ENCODE data around the gene CCNF.
A peak's percentile ranks its signal among the peaks of the same experiment; 100 is the strongest.

CCNF gene

GRCh38 chr16:2458887-2459646 lies 29.8 kb downstream of the CCNF start:
- DNase-seq: no peak

GRCh38 chr16:2459647-2460390 lies 30.6 kb downstream of the CCNF start, which contains the start of gene TEDC2:
TSS of gene TEDC2 (plus strand) at chr16:2460109. CDS start at chr16:2460145, 36 bp downstream.
- peak; percentile 98 for DNase-seq

- DNase-seq: no peak
Measured at GRCh38 chr16:2460391-2460713, 31.1 kb downstream of the CCNF start.

- DNase-seq: no peak
Measured at GRCh38 chr16:2460916-2461315, 31.7 kb downstream of the CCNF start.

GRCh38 chr16:2462031-2462866 lies 33.0 kb downstream of the CCNF start:
- DNase-seq: no peak

GRCh38 chr16:2464333-2464732 lies 35.1 kb downstream of the CCNF start:
- no peak for DNase-seq

GRCh38 chr16:2465653-2466415 lies 36.6 kb downstream of the CCNF start:
- no peak for DNase-seq

- DNase-seq: no peak
Measured at GRCh38 chr16:2466667-2467527, 37.6 kb downstream of the CCNF start.

- DNase-seq: no peak
Measured at GRCh38 chr16:2467528-2468232, 38.4 kb downstream of the CCNF start.

- DNase-seq: no peak
Measured at GRCh38 chr16:2468233-2468724, 39.0 kb downstream of the CCNF start.

GRCh38 chr16:2468725-2469398 lies 39.6 kb downstream of the CCNF start:
- no peak for DNase-seq

- no peak for DNase-seq
Measured at GRCh38 chr16:2469399-2470233, 40.4 kb downstream of the CCNF start.

- DNase-seq: no peak
Measured at GRCh38 chr16:2470234-2470601, 41.0 kb downstream of the CCNF start.

GRCh38 chr16:2470603-2471015 lies 41.4 kb downstream of the CCNF start:
- DNase-seq: no peak

GRCh38 chr16:2471016-2471652 lies 41.9 kb downstream of the CCNF start, which contains the start of gene NTN3:
TSS of gene NTN3 (plus strand) at chr16:2471297. CDS start at chr16:2471702, 405 bp downstream.
- no peak for DNase-seq

- DNase-seq: no peak
Measured at GRCh38 chr16:2471653-2472487, 42.6 kb downstream of the CCNF start.

GRCh38 chr16:2472488-2472864 lies 43.2 kb downstream of the CCNF start:
- no peak for DNase-seq
